ENCODE measurements around the gene RPH3AL. TPM values are rescaled to one million over a fixed set of nuclear protein-coding genes. Genes with fewer than 3 reads are reported as not detected.
"Not testable (repeated sequence)": the region's sequence is repeated elsewhere in the genome, so short reads cannot be mapped to it uniquely, and the experiment has no call there.

Gene RPH3AL
- total RNA-seq, 1 donor from 2014 or later: 44.2 TPM

- Histone ChIP-seq H3K4me3 (no peak overlapping the region), H3K27ac (no peak overlapping the region), H3K9me3 (no peaks in the 10 kb centered on the region), H3K36me3 (no peaks in the 10 kb centered on the region), H3K27me3 (no peaks in the 10 kb centered on the region), H3K4me1 (no peaks in the 10 kb centered on the region)
- DNase-seq (ENCODE audit: low spot score in 2 of 2): no peak
- intact Hi-C loops (cut with DNase I): no loop called here
- TF ChIP-seq CTCF (IDR thresholded peaks at IDR 0.05): no peak
These were observed 73.3 kb downstream of the RPH3AL start for GRCh38 chr17:279331-279730.

GRCh38 chr17:278676-279059, 73.9 kb downstream of the RPH3AL start:
- no peak overlapping the region for H3K4me3 ChIP-seq
- H3K27me3 ChIP-seq: no peaks in the 10 kb centered on the region
- H3K27ac ChIP-seq: no peak overlapping the region
- no peaks in the 10 kb centered on the region for H3K4me1 ChIP-seq
- intact Hi-C loops (cut with DNase I): no loop called here
- no peaks in the 10 kb centered on the region for H3K9me3 ChIP-seq
- H3K36me3 ChIP-seq: no peaks in the 10 kb centered on the region
- no peak for TF ChIP-seq CTCF (IDR thresholded peaks at IDR 0.05)
- peak in 1 of 2 donors; percentile 18 for DNase-seq (ENCODE audit: low spot score in 2 of 2)

GRCh38 chr17:278055-278675, 74.4 kb downstream of the RPH3AL start:
- TF ChIP-seq CTCF (IDR thresholded peaks at IDR 0.05): no peak
- peak in 1 of 2 donors; percentile 19 for DNase-seq (ENCODE audit: low spot score in 2 of 2)

GRCh38 chr17:274902-275301, 77.7 kb downstream of the RPH3AL start:
- Histone ChIP-seq H3K9me3 (no peaks in the 10 kb centered on the region), H3K4me3 (no peak overlapping the region), H3K36me3 (no peaks in the 10 kb centered on the region), H3K27me3 (no peaks in the 10 kb centered on the region), H3K27ac (no peak overlapping the region), H3K4me1 (no peaks in the 10 kb centered on the region)
- no peak for TF ChIP-seq CTCF (IDR thresholded peaks at IDR 0.05)
- DNase-seq (ENCODE audit: low spot score in 2 of 2): no peak
- intact Hi-C loops (cut with DNase I): no loop called here

More at GRCh38 chr17:278055-278675, 74.4 kb downstream of the RPH3AL start:
- H3K4me1 ChIP-seq: no peaks in the 10 kb centered on the region
- no peak overlapping the region for H3K4me3 ChIP-seq
- no peaks in the 10 kb centered on the region for H3K36me3 ChIP-seq
- H3K9me3 ChIP-seq: no peaks in the 10 kb centered on the region
- H3K27me3 ChIP-seq: no peaks in the 10 kb centered on the region
- no peak overlapping the region for H3K27ac ChIP-seq
- intact Hi-C loops (cut with DNase I): no loop called here

- H3K36me3 ChIP-seq: no peaks in the 10 kb centered on the region
- no peaks in the 10 kb centered on the region for H3K9me3 ChIP-seq
- no peak for TF ChIP-seq CTCF (IDR thresholded peaks at IDR 0.05)
- H3K27ac ChIP-seq: no peak overlapping the region
- intact Hi-C loops (cut with DNase I): no loop called here
- H3K27me3 ChIP-seq: no peaks in the 10 kb centered on the region
- H3K4me1 ChIP-seq: no peaks in the 10 kb centered on the region
- no peak overlapping the region for H3K4me3 ChIP-seq
- peak in 1 of 2 donors; percentile 42 for DNase-seq (ENCODE audit: low spot score in 2 of 2)
These were observed 78.4 kb downstream of the RPH3AL start for GRCh38 chr17:273981-274832.

- H3K4me3 ChIP-seq; H3K36me3 ChIP-seq; H3K4me1 ChIP-seq; H3K27ac ChIP-seq; intact Hi-C loops (cut with DNase I); H3K9me3 ChIP-seq; H3K27me3 ChIP-seq: not testable (repeated sequence)
- peak in 1 of 2 donors; percentile 57 for DNase-seq (ENCODE audit: low spot score in 2 of 2)
These were observed 79.8 kb downstream of the RPH3AL start for GRCh38 chr17:272856-273255.

GRCh38 chr17:271928-272623, 80.5 kb downstream of the RPH3AL start:
- intact Hi-C loops (cut with DNase I); H3K27me3 ChIP-seq; H3K36me3 ChIP-seq; H3K9me3 ChIP-seq; DNase-seq (ENCODE audit: low spot score in 2 of 2); H3K4me1 ChIP-seq; H3K27ac ChIP-seq; H3K4me3 ChIP-seq: not testable (repeated sequence)

Measured in ascending aorta (tissue), 2 donors.